A549 (cell line): ENCODE data around the gene SLC25A30.
"Not testable (repeated sequence)": the region's sequence is repeated elsewhere in the genome, so short reads cannot be mapped to it uniquely, and the experiment has no call there.

ENCODE experiments used
- POLR2A ChIP-seq: IDR thresholded peaks from 2 replicates; pipeline ENCODE4 v1.6.1; 2012; ENCODE audit warnings: mild to moderate bottlenecking, low read length
- ZNF302 ChIP-seq: fragments of 250-450 bp; sonication (Bioruptor Pico); IDR thresholded peaks from 2 replicates; pipeline ENCODE4 v1.9.0; 2021; ENCODE audit warnings: inconsistent platforms, mild to moderate bottlenecking, moderate library complexity

GRCh38 chr13:45382739-45383138 lies 35.4 kb downstream of the SLC25A30 start:
- not testable (repeated sequence) for TF ChIP-seq ZNF302 (CRISPR knock-in tag); POLR2A
